Neural progenitor cell (in vitro differentiated cells): Measurements from ENCODE around the gene CD1C.

ENCODE experiments used
- EZH2 ChIP-seq: fragments of 200-600 bp; sonication (generic); IDR thresholded peaks from 2 replicates; pipeline ENCODE4 v1.6.1; 2017; ENCODE audit warnings: antibody characterized with exemption, mild to moderate bottlenecking, moderate library complexity
- TF ChIP-seq, protein P1 (sequence below): fragments of 200-600 bp; sonication (generic); IDR thresholded peaks from 2 replicates; pipeline ENCODE4 v1.5.1; 2017; ENCODE audit warnings: antibody characterized with exemption, mild to moderate bottlenecking

DNA sequence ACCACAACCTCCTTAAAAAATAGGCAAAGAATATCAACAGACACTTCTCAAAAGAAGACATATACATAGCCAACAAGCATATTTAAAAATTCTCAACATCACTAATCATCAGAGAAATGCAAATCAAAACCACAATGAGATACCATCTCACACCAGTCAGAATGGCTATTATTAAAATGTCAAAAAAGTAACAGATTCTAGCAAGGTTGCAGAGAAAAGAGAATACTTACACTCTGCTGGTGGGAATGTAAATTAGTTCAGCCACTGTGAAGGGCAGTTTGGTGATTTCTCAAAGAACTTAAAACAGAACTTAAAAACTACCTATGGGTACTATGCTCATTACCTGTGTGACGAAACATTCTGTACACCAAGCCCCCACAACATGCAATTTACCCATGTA lies 20.9 kb downstream of the CD1C start:
- TF ChIP-seq, protein P1, sequence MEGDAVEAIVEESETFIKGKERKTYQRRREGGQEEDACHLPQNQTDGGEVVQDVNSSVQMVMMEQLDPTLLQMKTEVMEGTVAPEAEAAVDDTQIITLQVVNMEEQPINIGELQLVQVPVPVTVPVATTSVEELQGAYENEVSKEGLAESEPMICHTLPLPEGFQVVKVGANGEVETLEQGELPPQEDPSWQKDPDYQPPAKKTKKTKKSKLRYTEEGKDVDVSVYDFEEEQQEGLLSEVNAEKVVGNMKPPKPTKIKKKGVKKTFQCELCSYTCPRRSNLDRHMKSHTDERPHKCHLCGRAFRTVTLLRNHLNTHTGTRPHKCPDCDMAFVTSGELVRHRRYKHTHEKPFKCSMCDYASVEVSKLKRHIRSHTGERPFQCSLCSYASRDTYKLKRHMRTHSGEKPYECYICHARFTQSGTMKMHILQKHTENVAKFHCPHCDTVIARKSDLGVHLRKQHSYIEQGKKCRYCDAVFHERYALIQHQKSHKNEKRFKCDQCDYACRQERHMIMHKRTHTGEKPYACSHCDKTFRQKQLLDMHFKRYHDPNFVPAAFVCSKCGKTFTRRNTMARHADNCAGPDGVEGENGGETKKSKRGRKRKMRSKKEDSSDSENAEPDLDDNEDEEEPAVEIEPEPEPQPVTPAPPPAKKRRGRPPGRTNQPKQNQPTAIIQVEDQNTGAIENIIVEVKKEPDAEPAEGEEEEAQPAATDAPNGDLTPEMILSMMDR: no peak
- no peak for TF ChIP-seq EZH2
